Measurements from ENCODE around the gene IL2RA.
"Not testable (repeated sequence)": the region's sequence is repeated elsewhere in the genome, so short reads cannot be mapped to it uniquely, and the experiment has no call there.

GRCh38 chr10:5960973-5961275 is 101.2 kb downstream of the IL2RA start:
- not testable (repeated sequence) for TF ChIP-seq CTCF, POLR2A (IDR thresholded peaks at IDR 0.05)
